Thoracic aorta (tissue), 2 donors: ENCODE results near the gene ATP13A4. TPM values are rescaled to one million over a fixed set of nuclear protein-coding genes. Genes with fewer than 3 reads are reported as not detected.

ENCODE experiments used
- ATAC-seq: fragments of 150-250 bp; one replicate; pipeline ENCODE4 v1.8.0; 2017; ENCODE audit warnings: low read depth; ENCODE audit not compliant: insufficient number of reproducible peaks, low FRiP score
- DNase-seq: peaks from one replicate; pipeline ENCODE4 v3.0.0-alpha.2; 2020; ENCODE audit warnings: low spot score
- H3K27ac ChIP-seq, 2 donors: fragments of 200-600 bp; sonication (generic); 1 replicate in 1 of 2; 2 replicates in 1 of 2; pipeline ENCODE4 v1.5.1; 2016; ENCODE audit warnings: mild to moderate bottlenecking in 2 of 2, moderate library complexity in 2 of 2
- H3K27me3 ChIP-seq: fragments of 200-600 bp; sonication (generic); replicated peaks from 2 replicates; pipeline ENCODE4 v1.6.0; 2016; ENCODE audit warnings: mild to moderate bottlenecking; ENCODE audit not compliant: insufficient read depth
- H3K36me3 ChIP-seq: fragments of 200-600 bp; sonication (generic); one replicate; pipeline ENCODE4 v1.5.1; 2016
- H3K4me1 ChIP-seq, 2 donors: fragments of 200-600 bp; sonication (generic); 1 replicate in 1 of 2; 2 replicates in 1 of 2; pipeline versions ENCODE4 v1.5.1 to v1.6.0; 2016; ENCODE audit warnings: low read depth in 2 of 2, mild to moderate bottlenecking in 1 of 2; ENCODE audit not compliant: control insufficient read depth in 1 of 2
- H3K4me3 ChIP-seq: fragments of 200-600 bp; sonication (generic); 2 replicates; pipeline ENCODE4 v1.5.1; 2016; ENCODE audit warnings: mild to moderate bottlenecking
- H3K9me3 ChIP-seq: fragments of 200-600 bp; sonication (generic); 2 replicates; pipeline ENCODE4 v1.5.1; 2016
- total RNA-seq, 2 donors: library from RNA; depleted of rRNA; stranded (reverse); fragments of >200 nt; gene quantifications; one replicate each; pipeline versions ENCODE4 v1.1.0 to v1.2.3, GENCODE V29; 2016
- TF ChIP-seq, protein P1 (sequence below): fragments of 200-600 bp; sonication (generic); IDR thresholded peaks from one replicate; pipeline ENCODE4 v1.5.1; 2019; ENCODE audit warnings: antibody characterized with exemption

ATP13A4 gene
- total RNA-seq, 2 donors from 2014 or later = 0.78 TPM; not detected in 1

DNA sequence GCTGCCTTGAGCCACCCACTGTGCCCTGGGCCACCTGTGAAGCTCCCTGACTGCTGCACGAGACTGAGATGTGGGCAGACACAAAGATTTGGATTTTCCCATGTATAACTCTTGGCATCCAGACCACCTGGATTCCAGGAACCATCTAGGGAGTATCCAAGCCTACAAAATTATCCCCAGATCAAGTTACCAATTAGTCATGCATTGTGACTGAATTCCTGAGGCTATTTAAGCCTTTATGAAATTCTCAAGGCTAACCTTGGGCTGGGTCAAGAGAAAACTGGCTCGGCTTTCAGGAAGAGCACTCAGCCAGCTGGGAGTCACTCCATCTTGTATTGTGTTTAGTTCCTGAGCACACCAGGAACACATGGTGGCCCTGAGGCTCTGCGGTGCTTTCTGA lies 162.8 kb downstream of the ATP13A4 start:
- ATAC-seq = no peak
- H3K4me3 ChIP-seq = no peak overlapping the region

DNA sequence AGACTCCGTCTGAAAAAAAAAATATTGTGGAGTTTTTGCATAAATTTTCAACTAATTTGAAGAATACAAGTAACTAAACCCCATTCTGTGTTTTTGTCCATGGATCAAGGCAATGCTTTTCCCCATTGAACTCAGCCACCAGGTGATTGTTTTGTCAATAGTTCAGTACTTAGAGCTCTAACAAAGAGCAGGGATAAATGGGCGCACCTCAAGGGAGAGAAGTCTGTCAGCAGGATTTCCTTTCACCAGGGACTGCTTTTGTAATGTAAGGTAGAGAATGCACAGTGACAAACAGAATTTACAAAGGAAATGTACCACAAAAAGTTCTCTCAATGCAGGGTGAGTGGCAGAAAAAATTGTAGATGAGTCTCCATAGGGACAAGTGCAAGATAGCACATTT lies 165.4 kb downstream of the ATP13A4 start:
- Histone ChIP-seq H3K27me3 (no peaks in the 10 kb centered on the region), H3K36me3 (no peaks in the 10 kb centered on the region), H3K9me3 (no peaks in the 10 kb centered on the region), H3K27ac (no peak overlapping the region), H3K4me1 (no peaks in the 10 kb centered on the region), H3K4me3 (no peak overlapping the region)
- TF ChIP-seq, protein P1, sequence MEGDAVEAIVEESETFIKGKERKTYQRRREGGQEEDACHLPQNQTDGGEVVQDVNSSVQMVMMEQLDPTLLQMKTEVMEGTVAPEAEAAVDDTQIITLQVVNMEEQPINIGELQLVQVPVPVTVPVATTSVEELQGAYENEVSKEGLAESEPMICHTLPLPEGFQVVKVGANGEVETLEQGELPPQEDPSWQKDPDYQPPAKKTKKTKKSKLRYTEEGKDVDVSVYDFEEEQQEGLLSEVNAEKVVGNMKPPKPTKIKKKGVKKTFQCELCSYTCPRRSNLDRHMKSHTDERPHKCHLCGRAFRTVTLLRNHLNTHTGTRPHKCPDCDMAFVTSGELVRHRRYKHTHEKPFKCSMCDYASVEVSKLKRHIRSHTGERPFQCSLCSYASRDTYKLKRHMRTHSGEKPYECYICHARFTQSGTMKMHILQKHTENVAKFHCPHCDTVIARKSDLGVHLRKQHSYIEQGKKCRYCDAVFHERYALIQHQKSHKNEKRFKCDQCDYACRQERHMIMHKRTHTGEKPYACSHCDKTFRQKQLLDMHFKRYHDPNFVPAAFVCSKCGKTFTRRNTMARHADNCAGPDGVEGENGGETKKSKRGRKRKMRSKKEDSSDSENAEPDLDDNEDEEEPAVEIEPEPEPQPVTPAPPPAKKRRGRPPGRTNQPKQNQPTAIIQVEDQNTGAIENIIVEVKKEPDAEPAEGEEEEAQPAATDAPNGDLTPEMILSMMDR = no peak
- no peak for DNase-seq
- no peak for ATAC-seq

More for the DNA sequence above, 162.8 kb downstream of the ATP13A4 start:
- Histone ChIP-seq H3K9me3 (no peaks in the 10 kb centered on the region), H3K27ac (no peak overlapping the region), H3K4me1 (no peaks in the 10 kb centered on the region), H3K36me3 (no peaks in the 10 kb centered on the region), H3K27me3 (no peaks in the 10 kb centered on the region)
- TF ChIP-seq, protein P1 = no peak
- DNase-seq = no peak

GRCh38 chr3:193388361-193388760 lies 166.3 kb downstream of the ATP13A4 start:
- ATAC-seq (no peak), DNase-seq (no peak)
- Histone ChIP-seq H3K27ac (no peak overlapping the region), H3K9me3 (no peaks in the 10 kb centered on the region), H3K4me1 (no peaks in the 10 kb centered on the region), H3K4me3 (no peak overlapping the region), H3K27me3 (no peaks in the 10 kb centered on the region), H3K36me3 (no peaks in the 10 kb centered on the region)
- TF ChIP-seq, protein P1 = no peak

DNA sequence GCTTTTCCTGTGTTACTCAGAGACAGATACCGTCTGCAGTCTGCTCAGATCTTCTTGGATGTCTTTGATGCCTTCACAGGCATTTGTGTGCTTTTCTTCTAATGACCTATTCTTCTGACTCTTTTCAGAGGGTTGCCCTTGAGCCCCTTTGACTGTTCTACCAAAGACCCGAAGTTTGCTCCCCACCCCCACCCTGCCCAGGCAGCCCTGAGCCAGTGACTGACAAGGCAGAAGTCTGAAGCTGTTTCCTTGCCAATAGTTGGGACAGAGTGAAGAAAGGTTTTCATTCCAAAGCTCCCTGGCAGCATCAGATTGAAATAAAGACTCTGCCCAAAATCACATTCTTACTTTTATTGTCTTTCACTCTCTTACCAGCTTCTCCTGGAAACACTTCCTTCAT lies 167.1 kb downstream of the ATP13A4 start:
- Histone ChIP-seq H3K4me1 (no peaks in the 10 kb centered on the region), H3K4me3 (no peak overlapping the region), H3K27ac (no peak overlapping the region), H3K27me3 (no peaks in the 10 kb centered on the region), H3K36me3 (no peaks in the 10 kb centered on the region), H3K9me3 (no peaks in the 10 kb centered on the region)
- DNase-seq (no peak), ATAC-seq (no peak)
- TF ChIP-seq, protein P1 = no peak

- Histone ChIP-seq H3K9me3 (no peaks in the 10 kb centered on the region), H3K4me3 (no peak within 1 kb of the TSS), H3K36me3 (no peaks in the 10 kb centered on the region), H3K27ac (no peak within 1 kb of the TSS), H3K27me3 (no peaks in the 10 kb centered on the region), H3K4me1 (no peaks in the 10 kb centered on the region)
- TF ChIP-seq, protein P1 = no peak
- no peak for DNase-seq
- ATAC-seq = no peak
Observed at GRCh38 chr3:193378706-193379105, 176.0 kb downstream of the ATP13A4 start, which contains the start of gene ATP13A5. Gene ATP13A5 (minus strand): TSS chr3:193378753. CDS start chr3:193378725, 28 bp downstream.
